Measurements from ENCODE around the gene LRP2.

LRP2 gene

GRCh38 chr2:169345486-169346437 lies 16.6 kb downstream of the LRP2 start:
- TF ChIP-seq, protein P1, sequence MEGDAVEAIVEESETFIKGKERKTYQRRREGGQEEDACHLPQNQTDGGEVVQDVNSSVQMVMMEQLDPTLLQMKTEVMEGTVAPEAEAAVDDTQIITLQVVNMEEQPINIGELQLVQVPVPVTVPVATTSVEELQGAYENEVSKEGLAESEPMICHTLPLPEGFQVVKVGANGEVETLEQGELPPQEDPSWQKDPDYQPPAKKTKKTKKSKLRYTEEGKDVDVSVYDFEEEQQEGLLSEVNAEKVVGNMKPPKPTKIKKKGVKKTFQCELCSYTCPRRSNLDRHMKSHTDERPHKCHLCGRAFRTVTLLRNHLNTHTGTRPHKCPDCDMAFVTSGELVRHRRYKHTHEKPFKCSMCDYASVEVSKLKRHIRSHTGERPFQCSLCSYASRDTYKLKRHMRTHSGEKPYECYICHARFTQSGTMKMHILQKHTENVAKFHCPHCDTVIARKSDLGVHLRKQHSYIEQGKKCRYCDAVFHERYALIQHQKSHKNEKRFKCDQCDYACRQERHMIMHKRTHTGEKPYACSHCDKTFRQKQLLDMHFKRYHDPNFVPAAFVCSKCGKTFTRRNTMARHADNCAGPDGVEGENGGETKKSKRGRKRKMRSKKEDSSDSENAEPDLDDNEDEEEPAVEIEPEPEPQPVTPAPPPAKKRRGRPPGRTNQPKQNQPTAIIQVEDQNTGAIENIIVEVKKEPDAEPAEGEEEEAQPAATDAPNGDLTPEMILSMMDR (conservative IDR thresholded peaks at IDR 0.05; ENCODE audit: low read length), result no peak
- no peak for TF ChIP-seq EZH2phosphoT487 (IDR thresholded peaks at IDR 0.05; ENCODE audit: borderline replicate concordance)

DNA sequence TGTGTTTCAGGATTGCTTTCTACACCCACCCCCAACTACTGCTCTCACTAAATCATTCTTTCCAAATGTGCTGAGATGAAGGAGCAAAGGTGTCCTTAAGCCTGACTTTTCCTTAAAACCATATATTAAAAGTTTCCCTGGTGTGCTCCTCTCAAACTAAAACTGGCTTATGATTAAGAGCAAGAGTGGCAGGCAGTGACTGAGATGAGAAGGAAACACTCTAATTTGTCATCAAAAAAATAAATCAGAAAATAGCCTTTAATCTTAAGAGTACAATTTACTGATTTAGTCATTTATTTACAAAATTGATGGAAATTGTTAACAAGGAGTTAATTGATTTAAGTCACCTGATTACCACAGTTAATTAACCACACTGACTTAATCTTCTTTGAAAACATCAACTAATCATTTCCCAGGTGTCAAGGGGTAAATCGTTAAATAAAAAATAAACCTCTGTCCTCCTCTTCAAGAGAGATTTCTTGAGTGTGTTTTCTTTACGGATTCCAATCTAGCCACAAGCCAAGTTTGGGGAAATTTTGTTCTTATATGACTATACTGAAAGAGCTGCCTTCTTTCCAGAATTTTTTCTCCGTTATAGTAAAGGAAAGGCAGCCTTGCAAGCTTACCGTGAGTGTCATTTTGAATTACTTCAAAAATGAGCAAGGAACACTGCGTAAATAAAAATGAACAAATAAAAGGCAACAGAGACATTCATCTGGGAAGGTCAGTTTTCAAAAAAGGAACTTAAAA lies 17.4 kb downstream of the LRP2 start:
- Histone ChIP-seq H3K4me3 (ENCODE audit: low read length, poor library complexity, severe bottlenecking) (no peak overlapping the region), H2AFZ (ENCODE audit: low read length) (no peak overlapping the region), H3K9me2 (replicated peaks; ENCODE audit: low read depth, low read length) (no peaks in the 10 kb centered on the region), H3K9me3 (ENCODE audit: insufficient read depth, low read depth, low read length) (no peaks in the 10 kb centered on the region), H3K4me1 (ENCODE audit: insufficient read depth, low read length, poor library complexity, severe bottlenecking) (no peaks in the 10 kb centered on the region), H3K36me3 (ENCODE audit: insufficient read depth, low read length) (no peaks in the 10 kb centered on the region), H4K20me1 (ENCODE audit: insufficient read depth, low read length, poor library complexity, severe bottlenecking) (no peaks in the 10 kb centered on the region), H3K9ac (ENCODE audit: low read depth, low read length, poor library complexity, severe bottlenecking) (no peak overlapping the region), H3F3A (ENCODE audit: low read depth) (no peaks in the 10 kb centered on the region), H3K4me2 (ENCODE audit: low read depth, low read length, poor library complexity, severe bottlenecking) (no peak overlapping the region), H3K27me3 (ENCODE audit: insufficient read depth, low read length, poor library complexity, severe bottlenecking) (no peaks in the 10 kb centered on the region), H3K79me2 (ENCODE audit: insufficient read depth, low read length) (no peaks in the 10 kb centered on the region)
- TF ChIP-seq, protein P1 (conservative IDR thresholded peaks at IDR 0.05; ENCODE audit: low read length), result no peak
- TF ChIP-seq EZH2phosphoT487 (IDR thresholded peaks at IDR 0.05; ENCODE audit: borderline replicate concordance), result no peak

More at GRCh38 chr2:169345486-169346437, 16.6 kb downstream of the LRP2 start:
- Histone ChIP-seq H3K9ac (ENCODE audit: low read depth, low read length, poor library complexity, severe bottlenecking) (no peak overlapping the region), H3F3A (ENCODE audit: low read depth) (no peaks in the 10 kb centered on the region), H3K79me2 (ENCODE audit: insufficient read depth, low read length) (no peaks in the 10 kb centered on the region), H3K9me2 (replicated peaks; ENCODE audit: low read depth, low read length) (no peaks in the 10 kb centered on the region), H3K9me3 (ENCODE audit: insufficient read depth, low read depth, low read length) (no peaks in the 10 kb centered on the region), H4K20me1 (ENCODE audit: insufficient read depth, low read length, poor library complexity, severe bottlenecking) (no peaks in the 10 kb centered on the region), H2AFZ (ENCODE audit: low read length) (no peak overlapping the region), H3K27me3 (ENCODE audit: insufficient read depth, low read length, poor library complexity, severe bottlenecking) (no peaks in the 10 kb centered on the region), H3K4me2 (ENCODE audit: low read depth, low read length, poor library complexity, severe bottlenecking) (no peak overlapping the region), H3K4me1 (ENCODE audit: insufficient read depth, low read length, poor library complexity, severe bottlenecking) (no peaks in the 10 kb centered on the region), H3K36me3 (ENCODE audit: insufficient read depth, low read length) (no peaks in the 10 kb centered on the region), H3K4me3 (ENCODE audit: low read length, poor library complexity, severe bottlenecking) (no peak overlapping the region)

- Histone ChIP-seq H3K27me3 (ENCODE audit: insufficient read depth, low read length, poor library complexity, severe bottlenecking) (no peaks in the 10 kb centered on the region), H4K20me1 (ENCODE audit: insufficient read depth, low read length, poor library complexity, severe bottlenecking) (no peaks in the 10 kb centered on the region), H3K9ac (ENCODE audit: low read depth, low read length, poor library complexity, severe bottlenecking) (no peak overlapping the region), H3K79me2 (ENCODE audit: insufficient read depth, low read length) (no peaks in the 10 kb centered on the region), H3K36me3 (ENCODE audit: insufficient read depth, low read length) (no peaks in the 10 kb centered on the region), H3K9me3 (ENCODE audit: insufficient read depth, low read depth, low read length) (no peaks in the 10 kb centered on the region), H3F3A (ENCODE audit: low read depth) (no peaks in the 10 kb centered on the region), H3K4me3 (ENCODE audit: low read length, poor library complexity, severe bottlenecking) (no peak overlapping the region), H3K4me1 (ENCODE audit: insufficient read depth, low read length, poor library complexity, severe bottlenecking) (no peaks in the 10 kb centered on the region), H3K4me2 (ENCODE audit: low read depth, low read length, poor library complexity, severe bottlenecking) (no peak overlapping the region), H2AFZ (ENCODE audit: low read length) (no peak overlapping the region), H3K9me2 (replicated peaks; ENCODE audit: low read depth, low read length) (no peaks in the 10 kb centered on the region)
- no peak for TF ChIP-seq EZH2phosphoT487 (IDR thresholded peaks at IDR 0.05; ENCODE audit: borderline replicate concordance)
- TF ChIP-seq, protein P1 (conservative IDR thresholded peaks at IDR 0.05; ENCODE audit: low read length), result no peak
Observed at GRCh38 chr2:169343202-169343601, 19.1 kb downstream of the LRP2 start.

Measured in Loucy (cell line).